Stomach smooth muscle (tissue), 2 donors: ENCODE data around the gene FAM43A.

ENCODE experiments used
- H3K27ac ChIP-seq: one replicate; pipeline ENCODE4 v1.7.0; 2013; ENCODE audit warnings: mild to moderate bottlenecking, low read length, inconsistent platforms
- H3K27me3 ChIP-seq, 2 donors: one replicate each; pipeline ENCODE4 v1.7.0; 2013; ENCODE audit warnings: low read length in 2 of 2; ENCODE audit not compliant: insufficient read depth in 2 of 2, control insufficient read depth in 1 of 2
- H3K36me3 ChIP-seq, 2 donors: one replicate each; pipeline ENCODE4 v1.7.0; 2013; ENCODE audit warnings: low read length in 2 of 2; ENCODE audit not compliant: control insufficient read depth in 2 of 2, insufficient read depth in 2 of 2
- H3K4me1 ChIP-seq: one replicate; pipeline ENCODE4 v1.7.0; 2013; ENCODE audit warnings: low read length; ENCODE audit not compliant: control insufficient read depth, insufficient read depth
- H3K4me3 ChIP-seq, 2 donors: one replicate each; pipeline ENCODE4 v1.7.0; 2013; ENCODE audit warnings: low read length in 2 of 2
- H3K9ac ChIP-seq, 2 donors: one replicate each; pipeline ENCODE4 v1.7.0; 2013; ENCODE audit warnings: low read length in 2 of 2, mild to moderate bottlenecking in 1 of 2
- H3K9me3 ChIP-seq, 2 donors: one replicate each; pipeline ENCODE4 v1.7.0; 2013; ENCODE audit warnings: low read length in 2 of 2; ENCODE audit not compliant: control insufficient read depth in 2 of 2
- donor health status: healthy.
- donor health status: Pancreatic carcinoma.

Gene FAM43A

DNA sequence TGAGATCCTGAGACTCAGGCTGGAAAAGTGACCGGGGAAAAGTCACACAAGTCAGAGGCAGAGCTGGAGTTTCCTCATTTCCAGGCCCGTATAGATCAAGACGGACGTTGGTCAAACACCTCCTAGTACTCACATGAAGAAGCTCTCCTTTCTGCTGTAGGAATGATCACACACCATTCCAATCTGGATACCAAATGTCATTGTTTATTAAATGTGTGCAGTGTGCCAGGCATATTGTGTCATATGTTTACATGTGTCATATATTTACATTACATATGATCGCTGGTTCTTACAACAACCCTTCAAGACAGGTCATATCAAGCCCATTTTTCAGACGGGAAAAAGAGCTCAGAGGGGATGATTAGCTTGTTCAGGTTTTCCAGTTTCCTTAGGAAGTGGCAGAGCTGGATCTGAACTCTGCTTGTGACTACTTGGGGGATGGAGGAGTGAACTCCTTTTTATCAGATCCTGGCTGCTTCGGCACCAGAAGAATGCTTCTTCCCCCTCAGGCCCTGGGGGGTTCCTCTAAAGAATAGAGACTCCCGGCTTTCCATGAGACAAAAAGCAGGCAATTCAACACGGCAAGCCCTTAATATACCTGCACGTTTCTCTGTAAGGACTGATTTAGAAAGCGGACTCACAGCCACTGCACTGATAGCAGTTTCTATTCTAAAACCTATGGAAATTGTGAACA is 41.9 kb downstream of the FAM43A start:
- Histone ChIP-seq H3K4me1 (no peaks in the 10 kb centered on the region), H3K27me3 (no peaks in the 10 kb centered on the region), H3K27ac (no peak overlapping the region), H3K4me3 (no peak overlapping the region), H3K9ac (no peak overlapping the region), H3K9me3 (no peaks in the 10 kb centered on the region), H3K36me3 (no peaks in the 10 kb centered on the region)

DNA sequence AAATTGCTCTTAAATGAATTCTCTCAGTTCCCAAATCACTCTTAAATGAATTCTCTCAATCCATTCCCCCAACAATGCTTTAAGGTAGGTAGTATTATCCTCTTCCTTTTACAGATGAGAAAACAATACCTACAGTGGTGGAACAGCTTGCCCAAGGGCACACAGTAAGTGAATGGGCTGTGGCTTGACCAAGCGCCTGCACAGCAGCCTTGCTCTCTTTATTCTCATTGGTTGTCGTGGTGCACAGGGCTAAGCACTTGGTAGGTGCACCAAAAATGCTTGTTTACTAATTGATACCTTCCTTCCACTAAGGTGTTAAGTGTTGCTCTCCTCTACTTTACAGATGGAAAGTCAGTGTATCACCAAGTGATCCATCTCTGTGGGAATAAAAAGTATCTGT is 43.3 kb downstream of the FAM43A start:
- Histone ChIP-seq H3K4me3 (no peak overlapping the region), H3K27me3 (no peaks in the 10 kb centered on the region), H3K27ac (no peak overlapping the region), H3K4me1 (no peaks in the 10 kb centered on the region), H3K9me3 (no peaks in the 10 kb centered on the region), H3K36me3 (no peaks in the 10 kb centered on the region), H3K9ac (no peak overlapping the region)

DNA sequence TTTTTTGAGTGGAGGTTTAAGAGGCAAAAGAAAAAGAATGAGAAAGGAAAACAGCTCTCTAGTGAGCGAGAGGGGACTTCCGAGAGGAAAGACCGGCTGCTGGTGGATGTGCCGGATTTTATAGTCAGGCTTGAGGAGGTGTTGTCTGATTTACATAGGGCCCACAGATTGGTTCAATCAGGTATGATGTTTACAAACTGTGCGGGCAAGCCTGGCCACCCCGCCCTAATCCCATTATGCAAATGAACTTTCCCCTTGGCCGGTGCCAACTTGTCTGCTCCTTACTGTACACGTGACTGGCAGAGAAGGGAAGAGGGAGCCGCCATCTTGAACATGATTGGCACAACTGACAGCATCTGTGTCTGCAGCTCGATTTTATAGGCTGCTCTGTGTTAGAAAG is 44.7 kb downstream of the FAM43A start:
- H3K9me3 ChIP-seq = peaks cover 0 to 3% of the 10 kb centered on the region in 2 donors
- H3K4me3 ChIP-seq = no peak overlapping the region
- no peak overlapping the region for H3K27ac ChIP-seq
- H3K27me3 ChIP-seq = no peaks in the 10 kb centered on the region
- H3K9ac ChIP-seq = no peak overlapping the region
- no peaks in the 10 kb centered on the region for H3K36me3 ChIP-seq
- H3K4me1 ChIP-seq = no peaks in the 10 kb centered on the region

DNA sequence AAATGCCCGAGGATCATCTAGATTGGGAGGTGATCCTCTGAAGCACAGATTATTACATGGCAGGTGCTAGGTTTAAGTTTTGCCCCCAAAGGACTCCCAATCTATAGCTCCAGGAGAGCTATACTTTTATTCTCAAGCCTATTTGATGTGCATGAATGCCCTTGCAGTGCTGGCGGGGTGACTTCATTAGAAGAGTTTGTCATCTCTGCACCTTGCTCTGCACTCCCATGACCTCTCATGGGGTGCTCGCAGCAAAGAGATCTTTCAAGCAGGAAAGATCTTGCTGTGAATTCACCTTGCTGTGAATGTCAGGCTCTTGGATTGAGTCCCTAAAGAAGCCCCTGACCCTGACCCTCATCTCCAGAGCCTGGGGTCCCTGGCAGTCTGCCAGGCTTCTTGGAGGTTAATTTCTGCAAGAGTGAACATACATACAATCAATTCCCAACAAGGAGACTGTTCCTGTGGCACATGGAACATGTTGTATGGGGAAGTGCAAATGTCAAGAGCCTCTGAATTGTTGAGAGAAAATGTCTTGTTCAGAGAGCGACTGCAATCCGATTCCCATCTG is 45.9 kb downstream of the FAM43A start:
- H3K4me3 ChIP-seq = no peak overlapping the region
- peaks cover 0 to 3% of the 10 kb centered on the region in 2 donors for H3K9me3 ChIP-seq
- no peaks in the 10 kb centered on the region for H3K4me1 ChIP-seq
- H3K9ac ChIP-seq = no peak overlapping the region
- no peaks in the 10 kb centered on the region for H3K36me3 ChIP-seq
- H3K27me3 ChIP-seq = no peaks in the 10 kb centered on the region
- no peak overlapping the region for H3K27ac ChIP-seq

DNA sequence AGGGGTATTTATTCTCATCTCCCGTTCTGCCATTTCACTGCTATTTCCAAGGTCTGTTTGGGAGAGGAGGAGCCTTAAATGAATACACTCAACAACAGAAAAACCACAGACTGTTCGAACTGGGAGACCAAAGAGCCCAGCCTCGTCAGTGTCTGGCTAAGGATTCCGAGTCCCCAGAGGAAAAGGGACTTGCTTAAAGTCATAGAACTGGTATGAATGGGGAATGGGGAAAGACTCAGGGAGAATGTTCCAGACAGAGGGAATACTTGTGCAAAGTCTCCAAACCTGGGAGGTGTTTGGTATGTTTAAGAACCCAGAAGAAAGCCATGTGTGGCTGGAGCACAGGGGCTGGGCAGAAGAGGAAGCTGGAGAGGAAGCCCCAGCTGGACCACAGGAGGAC is 46.9 kb downstream of the FAM43A start:
- no peak overlapping the region for H3K9ac ChIP-seq
- no peaks in the 10 kb centered on the region for H3K27me3 ChIP-seq
- H3K4me3 ChIP-seq = no peak overlapping the region
- peaks cover 0 to 3% of the 10 kb centered on the region in 2 donors for H3K9me3 ChIP-seq
- H3K36me3 ChIP-seq = no peaks in the 10 kb centered on the region
- no peak overlapping the region for H3K27ac ChIP-seq
- peaks cover 3% of the 10 kb centered on the region for H3K4me1 ChIP-seq

DNA sequence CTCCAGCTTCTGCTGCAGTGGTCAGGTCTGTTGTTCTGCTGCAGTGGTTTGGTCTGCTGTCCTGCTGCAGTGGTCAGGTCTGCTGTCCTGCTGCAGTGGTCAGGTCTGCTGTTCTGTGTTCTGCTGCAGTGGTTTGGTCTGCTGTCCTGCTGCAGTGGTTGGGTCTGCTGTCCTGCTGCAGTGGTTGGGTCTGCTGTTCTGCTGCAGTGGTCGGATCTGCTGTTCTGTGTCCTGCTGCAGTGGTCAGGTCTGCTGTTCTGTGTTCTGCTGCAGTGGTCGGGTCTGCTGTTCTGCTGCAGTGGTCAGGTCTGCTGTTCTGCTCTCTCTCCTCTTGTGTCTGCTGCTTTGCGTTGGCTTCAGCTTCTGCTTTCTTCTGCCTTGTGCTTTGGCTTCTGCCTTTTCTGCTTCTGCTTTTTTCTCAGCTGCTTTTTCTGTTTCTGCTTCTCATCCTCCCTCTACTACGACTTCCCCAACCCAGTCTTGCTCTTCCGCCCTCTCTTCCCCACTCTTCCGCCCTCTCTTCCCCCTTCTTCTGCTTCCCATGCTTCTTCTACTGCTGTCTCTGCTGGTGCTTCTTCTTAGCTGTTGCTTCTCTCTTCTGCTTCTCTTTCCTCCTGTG is 50.7 kb downstream of the FAM43A start:
- Histone ChIP-seq H3K9me3 (peaks cover 0 to 3% of the 10 kb centered on the region in 2 donors), H3K27ac (no peak overlapping the region), H3K36me3 (no peaks in the 10 kb centered on the region), H3K4me3 (no peak overlapping the region), H3K4me1 (peaks cover 18% of the 10 kb centered on the region), H3K27me3 (no peaks in the 10 kb centered on the region), H3K9ac (no peak overlapping the region)

DNA sequence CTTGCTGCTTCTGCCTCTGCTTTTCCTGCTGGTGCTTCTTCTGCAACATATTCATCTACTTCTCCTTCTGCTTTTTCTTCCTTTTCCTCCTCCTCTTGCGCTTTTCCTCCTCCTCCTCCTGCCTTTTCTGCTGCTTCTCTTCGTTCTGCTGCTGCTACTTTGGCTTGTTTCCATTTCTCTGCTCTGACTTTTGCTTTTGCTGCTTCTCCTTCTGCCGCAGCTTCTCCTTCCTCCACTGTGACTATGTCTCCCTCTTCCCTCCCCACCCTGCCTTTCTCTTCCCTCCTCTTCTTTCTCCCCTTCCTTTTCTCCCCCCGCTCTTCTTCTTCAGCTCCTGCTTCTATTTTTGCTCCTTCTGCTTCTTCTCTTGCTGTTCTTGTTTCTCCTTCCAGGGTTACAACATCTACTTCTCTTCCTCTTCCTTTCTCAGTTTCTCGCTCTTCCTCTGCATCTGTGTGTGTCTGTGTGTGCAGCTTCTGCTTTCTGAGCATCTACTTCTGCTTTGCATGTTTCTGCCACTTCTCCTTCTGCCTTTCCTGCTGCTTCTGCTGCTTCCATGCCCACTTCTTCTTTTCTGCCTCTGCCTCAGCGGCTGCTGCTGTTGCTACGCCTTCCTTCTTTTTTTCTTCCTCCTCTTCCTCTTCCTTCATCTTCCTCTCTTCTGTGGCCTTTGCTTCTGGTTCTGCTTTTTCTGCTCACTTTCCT is 51.4 kb downstream of the FAM43A start:
- H3K27me3 ChIP-seq = no peaks in the 10 kb centered on the region
- no peak overlapping the region for H3K4me3 ChIP-seq
- peaks cover 18% of the 10 kb centered on the region for H3K4me1 ChIP-seq
- H3K9ac ChIP-seq = no peak overlapping the region
- peaks cover 0 to 3% of the 10 kb centered on the region in 2 donors for H3K9me3 ChIP-seq
- no peaks in the 10 kb centered on the region for H3K36me3 ChIP-seq
- no peak overlapping the region for H3K27ac ChIP-seq
